Measurements from ENCODE around the gene P3H1. TPM values are rescaled to one million over a fixed set of nuclear protein-coding genes. Genes with fewer than 3 reads are reported as not detected.

Gene P3H1
- total RNA-seq (2016; rRNA removed; fragmentation: Illumina TruSeq; extraction: Trizol), result 18.7 and 64.6 TPM in 2 replicates
- total RNA-seq (2016; cell fraction: cytosol; rRNA removed; fragmentation: Illumina TruSeq; extraction: Trizol; ENCODE audit: low read depth), result 7.7 and 10.2 TPM in 2 replicates
- 17.1 and 62.4 TPM in 2 replicates for total RNA-seq (2016; cell fraction: insoluble cytoplasmic fraction; rRNA removed; fragmentation: Illumina TruSeq; extraction: Trizol)
- 13.7 and 16.5 TPM in 2 replicates for total RNA-seq (2016; cell fraction: membrane; rRNA removed; fragmentation: Illumina TruSeq; extraction: Trizol)
- 78.4 and 82.0 TPM in 2 replicates for total RNA-seq (2016; cell fraction: nucleus; rRNA removed; fragmentation: Illumina TruSeq; extraction: Trizol)
- polyA plus RNA-seq (2011; rRNA removed), result 113 and 120 TPM in 2 replicates
- 56.7 and 104 TPM in 2 replicates for polyA plus RNA-seq (2011; cell fraction: cytosol; rRNA removed)
- polyA plus RNA-seq (2011; cell fraction: nucleus; rRNA removed), result 450 and 596 TPM in 2 replicates
- polyA plus RNA-seq (2012), result 41.5 and 50.0 TPM in 2 replicates
- polyA plus RNA-seq (2016; cell fraction: cytosol; fragmentation: Illumina TruSeq; extraction: Trizol; ENCODE audit: low read depth), result 9.2 and 9.6 TPM in 2 replicates
- polyA plus RNA-seq (2016; cell fraction: insoluble cytoplasmic fraction; fragmentation: Illumina TruSeq; extraction: Trizol; ENCODE audit: low read depth), result 19.1 and 25.3 TPM in 2 replicates
- 9.6 and 14.2 TPM in 2 replicates for polyA plus RNA-seq (2016; cell fraction: membrane; fragmentation: Illumina TruSeq; extraction: Trizol; ENCODE audit: low read depth)
- polyA plus RNA-seq (2016; cell fraction: nucleus; fragmentation: Illumina TruSeq; extraction: Trizol; ENCODE audit: insufficient read depth, low read depth), result 186 and 190 TPM in 2 replicates
- 93.6 and 129 TPM in 2 replicates for polyA minus RNA-seq (2011; rRNA and poly(A)+ RNA removed; ENCODE audit: low replicate concordance)
- polyA minus RNA-seq (2011; cell fraction: cytosol; rRNA and poly(A)+ RNA removed), result 49.2 and 50.5 TPM in 2 replicates
- polyA minus RNA-seq (2011; cell fraction: nucleus; rRNA and poly(A)+ RNA removed), result 100 and 101 TPM in 2 replicates
- Bru-seq, nascent RNA, result percentile 76 among the genes with signal in this experiment
- BruChase-seq, experiment 1, labeled RNA remaining after a 6-hour chase, result percentile 79 among the genes with signal in this experiment
- percentile 78 among the genes with signal in this experiment for BruChase-seq, experiment 2, labeled RNA remaining after a 2-hour chase
- long read RNA-seq, experiment 1, transcript P3H1-202 (15 exons, 2,585 nt), result major isoform, 70 of 161 reads
- long read RNA-seq, experiment 1, transcript P3H1-204 (15 exons, 2,705 nt), result minor isoform, 12 of 161 reads
- long read RNA-seq, experiment 1, partial matches to known transcripts, result 20 of 161 reads
- long read RNA-seq, experiment 1, other reads (novel, unspliced or antisense), result 51 of 161 reads
- long read RNA-seq, experiment 2, transcript P3H1-204 (15 exons, 2,705 nt), result minor isoform, 21 of 208 reads
- long read RNA-seq, experiment 2, transcript P3H1-202 (15 exons, 2,585 nt), result major isoform, 101 of 208 reads
- long read RNA-seq, experiment 2, partial matches to known transcripts, result 47 of 208 reads
- long read RNA-seq, experiment 2, other reads (novel, unspliced or antisense), result 39 of 208 reads

DNA sequence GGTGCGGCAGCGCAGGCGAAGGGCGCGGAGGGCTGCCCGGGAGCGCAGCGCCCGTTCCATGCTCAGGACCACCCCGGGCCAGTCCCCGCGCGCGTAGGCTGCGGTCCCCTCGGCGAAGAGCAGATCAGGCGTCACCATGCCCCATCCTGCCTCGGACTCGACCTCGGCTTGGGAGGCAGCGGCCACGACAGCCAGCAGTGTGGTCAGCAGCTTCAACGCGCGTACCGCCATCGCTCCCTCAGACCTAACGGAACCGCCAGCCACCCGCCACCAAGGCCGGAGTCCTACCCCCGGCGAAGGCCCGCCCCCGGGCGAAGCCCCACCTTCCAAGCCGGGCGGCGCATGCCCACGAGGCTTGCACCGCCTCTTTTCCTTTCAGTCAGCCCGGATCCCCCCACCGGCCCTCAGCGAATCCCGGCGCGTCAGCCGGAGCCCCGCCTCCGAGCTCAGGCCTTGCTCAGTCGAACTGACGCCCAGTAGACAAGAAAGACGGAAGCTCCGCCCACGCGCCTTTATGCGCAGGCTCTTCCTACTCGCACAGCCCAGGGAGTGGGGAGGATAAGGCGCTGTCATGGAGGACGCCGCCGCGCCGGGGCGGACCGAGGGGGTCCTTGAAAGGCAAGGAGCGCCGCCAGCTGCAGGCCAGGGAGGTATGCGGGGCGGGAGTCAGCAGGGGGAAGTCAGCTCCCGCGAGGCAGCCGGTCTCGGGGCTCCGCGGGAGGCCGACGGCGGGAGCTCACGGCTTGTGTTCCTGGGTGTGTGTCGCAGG lies at the start of gene P3H1, which contains the start of gene C1orf50:
Gene P3H1 (minus strand): TSS at position 288 of the 769 bp plus-strand sequence. CDS start 57 bp downstream, at position 231.
Gene C1orf50 (plus strand): TSS at position 509 of the 769 bp plus-strand sequence. CDS start 63 bp downstream, at position 572.
- Histone ChIP-seq H3K4me2 (ENCODE audit: low read depth, low read length) (peak within 1 kb of the TSS; percentile 88), H3K27ac (ENCODE audit: extremely low read length, insufficient read depth, low read length) (peak within 1 kb of the TSS; percentile 77), H3K36me3 (replicated peaks in 1 of 2; ENCODE audit: control insufficient read depth in 1 of 2, insufficient read depth in 2 of 2, low read length in 2 of 2) (peaks cover 0 to 9% of the 10 kb centered on the region in 2 experiments; a peak in 3 of 5 replicates), H3K9me3 (ENCODE audit: low read length) (no peaks in the 10 kb centered on the region), H3K9ac (ENCODE audit: insufficient read depth, low read depth, low read length) (peak within 1 kb of the TSS; percentile 93), H4K20me1 (ENCODE audit: insufficient read depth, low read length) (no peaks in the 10 kb centered on the region; the same call in 1 of the 2 replicates), H3K27me3 (ENCODE audit: control insufficient read depth in 1 of 2, insufficient read depth in 2 of 2, low read length in 2 of 2) (peaks cover 0 to 4% of the 10 kb centered on the region in 2 experiments; a peak in 1 of 5 replicates), H3K4me1 (ENCODE audit: insufficient read depth, low read length) (peaks cover 56% of the 10 kb centered on the region), H3K4me3 (replicated peaks in 1 of 3; ENCODE audit: insufficient read depth in 1 of 3, low read depth in 2 of 3, low read length in 3 of 3) (peak within 1 kb of the TSS; percentile 95 to 99 (median 97)), H3K79me2 (ENCODE audit: insufficient read depth, low read length) (peaks cover 71% of the 10 kb centered on the region), H2AFZ (ENCODE audit: low read length) (no peak within 1 kb of the TSS)
- ChIA-PET CTCF (ENCODE audit: low intra/inter-chr PET ratio, low total read pairs) (no interaction called here), POLR2A (interaction anchor here (0.6 to 2.8 kb wide), 28 partner anchors 10 to 553 kb away, joined by 3 to 33 read pairs (median 5); partner anchors contain the start of genes CLDN19, ERMAP, PPIH and SVBP)
- DNase-seq (ENCODE audit: low spot score) (peak; percentile 98), FAIRE-seq (peak; percentile 96), ATAC-seq (peak; percentile 94)
- no TSS peak for BruUV-seq (replicated peaks)
- intact Hi-C loops (cut with micrococcal nuclease; ENCODE audit: unreplicated experiment), result loop anchor here (2.0 to 5.0 kb wide), 2 partner anchors 50 to 80 kb away; partner anchors contain the start of genes ERMAP, SVBP and ZNF691
- in situ Hi-C loops (cut with HindIII; ENCODE audit: extremely low pct_ligation_motif_present, low pct_unique_long_range_greater_than_20kb), result no loop called here
- WGBS (ENCODE audit: low lambda C conversion rate), result 0% methylated on average over 4 of the region's 82 CpGs
- TF ChIP-seq ZNF766 (CRISPR knock-in tag; IDR thresholded peaks at IDR 0.05; ENCODE audit: borderline replicate concordance), result peak; percentile 85
- no peak for TF ChIP-seq ZNF292 (CRISPR knock-in tag; IDR thresholded peaks at IDR 0.05; ENCODE audit: borderline replicate concordance, low read depth)
- no peak for TF ChIP-seq SOX13 (IDR thresholded peaks at IDR 0.05)
- no peak; a peak in 1 of 4 replicates for TF ChIP-seq SOX13 (CRISPR knock-in tag; conservative IDR thresholded peaks at IDR 0.05 in 1 of 2, IDR thresholded peaks at IDR 0.05 in 1 of 2)
- no peak for TF ChIP-seq ZBTB8A (CRISPR knock-in tag; IDR thresholded peaks at IDR 0.05; ENCODE audit: borderline replicate concordance, low read depth)
- TF ChIP-seq KLF6 (CRISPR knock-in tag; IDR thresholded peaks at IDR 0.05), result 0 out of 2 replicates have a peak, but pooled peaks have one; percentile 27
- TF ChIP-seq ZBTB38 (CRISPR knock-in tag; IDR thresholded peaks at IDR 0.05), result no peak; the same call in 1 of the 2 replicates
- TF ChIP-seq CC2D1A (CRISPR knock-in tag; IDR thresholded peaks at IDR 0.05), result no peak
- TF ChIP-seq NCOR1 (IDR thresholded peaks at IDR 0.05; ENCODE audit: borderline replicate concordance, low read length), result no peak
- TF ChIP-seq TBL1XR1 (IDR thresholded peaks at IDR 0.05; ENCODE audit: borderline replicate concordance, low read length, partially characterized antibody), result peak; percentile 55
- no peak for TF ChIP-seq ZNF30 (CRISPR knock-in tag; IDR thresholded peaks at IDR 0.05)
- TF ChIP-seq SAP130 (CRISPR knock-in tag; IDR thresholded peaks at IDR 0.05; ENCODE audit: low read depth), result peak; percentile 88
- TF ChIP-seq SP5 (CRISPR knock-in tag; IDR thresholded peaks at IDR 0.05; ENCODE audit: borderline replicate concordance, low read depth), result peak; percentile 48
- TF ChIP-seq MYC (CRISPR knock-in tag; IDR thresholded peaks at IDR 0.05; ENCODE audit: borderline replicate concordance), result peak; percentile 69
- no peak for TF ChIP-seq CBX1 (IDR thresholded peaks at IDR 0.05; ENCODE audit: low read depth)
- TF ChIP-seq, protein P1, sequence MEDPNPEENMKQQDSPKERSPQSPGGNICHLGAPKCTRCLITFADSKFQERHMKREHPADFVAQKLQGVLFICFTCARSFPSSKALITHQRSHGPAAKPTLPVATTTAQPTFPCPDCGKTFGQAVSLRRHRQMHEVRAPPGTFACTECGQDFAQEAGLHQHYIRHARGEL (CRISPR knock-in tag; IDR thresholded peaks at IDR 0.05), result no peak

All from HepG2 (cell line).